AML-193 (cell line): ENCODE data around the gene RBM39.
"Not testable (repeated sequence)": the region's sequence is repeated elsewhere in the genome, so short reads cannot be mapped to it uniquely, and the experiment has no call there.

Experiments used
- DNase-seq, 2 experiments: peaks; one replicate each; lab custom pipeline; 2025; lab: John Stamatoyannopoulos, UW

RBM39 gene

GRCh38 chr20:35750611-35751010, 8.6 kb upstream of the RBM39 start:
- DNase-seq: no peak

- DNase-seq: not testable (repeated sequence)
Observed at GRCh38 chr20:35744492-35744841, 2.4 kb upstream of the RBM39 start.

GRCh38 chr20:35743693-35744491, 1.8 kb upstream of the RBM39 start:
- peak; percentile 37 to 52 for DNase-seq

GRCh38 chr20:35742741-35743523, 872 bp upstream of the RBM39 start:
- DNase-seq: peak; percentile 49 to 57

GRCh38 chr20:35739294-35740163, 2.5 kb downstream of the RBM39 start:
- DNase-seq: peak; percentile 46 to 69

- DNase-seq: no peak
Observed at GRCh38 chr20:35738410-35739179, 3.5 kb downstream of the RBM39 start.

- no peak for DNase-seq
Observed at GRCh38 chr20:35737865-35738333, 4.2 kb downstream of the RBM39 start.

- no peak for DNase-seq
Observed at GRCh38 chr20:35735826-35736470, 6.1 kb downstream of the RBM39 start.

- no peak for DNase-seq
Observed at GRCh38 chr20:35734777-35735649, 7.0 kb downstream of the RBM39 start.

GRCh38 chr20:35734374-35734773, 7.7 kb downstream of the RBM39 start:
- no peak for DNase-seq

- no peak for DNase-seq
Observed at GRCh38 chr20:35732644-35732982, 9.4 kb downstream of the RBM39 start.

- DNase-seq: no peak
Observed at GRCh38 chr20:35731862-35732643, 10.0 kb downstream of the RBM39 start.

GRCh38 chr20:35731469-35731788, 10.6 kb downstream of the RBM39 start:
- no peak for DNase-seq

GRCh38 chr20:35730583-35731468, 11.2 kb downstream of the RBM39 start:
- DNase-seq: no peak

- no peak for DNase-seq
Observed at GRCh38 chr20:35729836-35730582, 12.1 kb downstream of the RBM39 start.

GRCh38 chr20:35729283-35729807, 12.7 kb downstream of the RBM39 start:
- DNase-seq: no peak
